DND-41 (cell line): ENCODE results near the gene SDF2.

Experiments used
- CTCF ChIP-seq: IDR thresholded peaks from 2 replicates; pipeline ENCODE4 v1.5.1; 2012; ENCODE audit warnings: borderline replicate concordance, low read length, moderate library complexity, mild to moderate bottlenecking; ENCODE audit not compliant: poor library complexity, severe bottlenecking; ENCODE audit errors: extremely low read depth
- EZH2 ChIP-seq: IDR thresholded peaks from 3 replicates; pipeline ENCODE4 v1.6.1; 2012; ENCODE audit warnings: borderline replicate concordance, low read depth, mild to moderate bottlenecking, moderate library complexity, low read length, inconsistent platforms; ENCODE audit not compliant: severe bottlenecking

GRCh38 chr17:28705074-28705659, 43.5 kb upstream of the SDF2 start:
- TF ChIP-seq CTCF, result no peak
- TF ChIP-seq EZH2, result no peak
